ENCODE measurements around the gene CUBN.

DNA sequence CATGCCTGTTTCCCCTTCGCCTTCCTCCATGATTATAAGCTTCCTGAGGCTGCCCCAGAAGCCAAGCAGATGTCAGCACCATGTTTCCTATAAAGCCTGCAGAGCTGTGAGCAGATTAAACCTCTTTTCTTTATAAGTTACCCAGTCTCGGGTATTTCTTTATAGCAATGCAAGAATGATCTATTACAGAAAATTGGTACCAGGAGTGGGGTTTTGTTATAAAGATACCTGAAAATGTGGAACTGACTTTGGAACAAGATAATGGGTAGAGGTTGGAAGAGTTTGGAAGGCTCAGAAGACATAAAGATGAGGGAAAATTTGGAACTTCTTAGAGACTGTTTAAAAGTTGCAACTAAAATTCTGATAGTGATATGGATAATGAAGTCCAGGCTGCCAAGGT is 307.6 kb downstream of the CUBN start:
- TF ChIP-seq, protein P1, sequence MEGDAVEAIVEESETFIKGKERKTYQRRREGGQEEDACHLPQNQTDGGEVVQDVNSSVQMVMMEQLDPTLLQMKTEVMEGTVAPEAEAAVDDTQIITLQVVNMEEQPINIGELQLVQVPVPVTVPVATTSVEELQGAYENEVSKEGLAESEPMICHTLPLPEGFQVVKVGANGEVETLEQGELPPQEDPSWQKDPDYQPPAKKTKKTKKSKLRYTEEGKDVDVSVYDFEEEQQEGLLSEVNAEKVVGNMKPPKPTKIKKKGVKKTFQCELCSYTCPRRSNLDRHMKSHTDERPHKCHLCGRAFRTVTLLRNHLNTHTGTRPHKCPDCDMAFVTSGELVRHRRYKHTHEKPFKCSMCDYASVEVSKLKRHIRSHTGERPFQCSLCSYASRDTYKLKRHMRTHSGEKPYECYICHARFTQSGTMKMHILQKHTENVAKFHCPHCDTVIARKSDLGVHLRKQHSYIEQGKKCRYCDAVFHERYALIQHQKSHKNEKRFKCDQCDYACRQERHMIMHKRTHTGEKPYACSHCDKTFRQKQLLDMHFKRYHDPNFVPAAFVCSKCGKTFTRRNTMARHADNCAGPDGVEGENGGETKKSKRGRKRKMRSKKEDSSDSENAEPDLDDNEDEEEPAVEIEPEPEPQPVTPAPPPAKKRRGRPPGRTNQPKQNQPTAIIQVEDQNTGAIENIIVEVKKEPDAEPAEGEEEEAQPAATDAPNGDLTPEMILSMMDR (IDR thresholded peaks at IDR 0.05 in 4 of 5, conservative IDR thresholded peaks at IDR 0.05 in 1 of 5): no peak
- TF ChIP-seq POLR2A (IDR thresholded peaks at IDR 0.05): no peak

Measured in gastrocnemius medialis (tissue), 4 donors.